GM18861 (cell line): ENCODE data around the gene RPP25.
"Not testable (repeated sequence)": the region's sequence is repeated elsewhere in the genome, so short reads cannot be mapped to it uniquely, and the experiment has no call there.

Source experiments
- ATAC-seq: cut with Tn5 transposase; IDR thresholded peaks from one replicate; pipeline ENCODE4 v1.9.1; 2021; ENCODE audit not compliant: unreplicated experiment

The RPP25 gene

GRCh38 chr15:74963213-74963612 lies 6.6 kb upstream of the RPP25 start:
- ATAC-seq: no peak

GRCh38 chr15:74962671-74963070 lies 6.1 kb upstream of the RPP25 start:
- ATAC-seq: no peak

GRCh38 chr15:74962219-74962618 lies 5.6 kb upstream of the RPP25 start:
- ATAC-seq: no peak

GRCh38 chr15:74961616-74962015 lies 5.0 kb upstream of the RPP25 start:
- ATAC-seq: no peak

GRCh38 chr15:74960995-74961588 lies 4.5 kb upstream of the RPP25 start:
- ATAC-seq: no peak

GRCh38 chr15:74960286-74960685 lies 3.7 kb upstream of the RPP25 start:
- no peak for ATAC-seq

GRCh38 chr15:74959586-74959939 lies 3.0 kb upstream of the RPP25 start:
- no peak for ATAC-seq

GRCh38 chr15:74958908-74959585 lies 2.5 kb upstream of the RPP25 start:
- ATAC-seq: no peak

- ATAC-seq: no peak
Measured at GRCh38 chr15:74958320-74958907, 1.8 kb upstream of the RPP25 start.

GRCh38 chr15:74957476-74958035 lies 984 bp upstream of the RPP25 start:
- ATAC-seq: no peak

- ATAC-seq: peak; percentile 34
Measured at GRCh38 chr15:74955796-74956647, 550 bp downstream of the RPP25 start.

- ATAC-seq: no peak
Measured at GRCh38 chr15:74955017-74955416, 1.6 kb downstream of the RPP25 start.

- ATAC-seq: no peak
Measured at GRCh38 chr15:74954515-74954914, 2.1 kb downstream of the RPP25 start.

- ATAC-seq: no peak
Measured at GRCh38 chr15:74951006-74951405, 5.6 kb downstream of the RPP25 start.

- no peak for ATAC-seq
Measured at GRCh38 chr15:74950078-74950908, 6.3 kb downstream of the RPP25 start.

GRCh38 chr15:74937590-74938371 lies 18.8 kb downstream of the RPP25 start, which contains the start of gene COX5A:
Gene COX5A, minus strand, starts transcription at chr15:74938073. Its CDS starts 59 bp downstream, at chr15:74938014.
- ATAC-seq: peak; percentile 80

GRCh38 chr15:74937272-74937589 lies 19.3 kb downstream of the RPP25 start:
- ATAC-seq: no peak

- not testable (repeated sequence) for ATAC-seq
Measured at GRCh38 chr15:74935193-74935592, 21.4 kb downstream of the RPP25 start.

- ATAC-seq: no peak
Measured at GRCh38 chr15:74933573-74933972, 23.0 kb downstream of the RPP25 start.

GRCh38 chr15:74928771-74929198 lies 27.8 kb downstream of the RPP25 start:
- no peak for ATAC-seq
